SKM-1 (cell line): ENCODE measurements around the gene DNAJB8.

Source experiments
- DNase-seq: peaks from one replicate; lab custom pipeline; 2025; ENCODE audit not compliant: unreplicated experiment; lab: John Stamatoyannopoulos, UW

DNAJB8 gene

GRCh38 chr3:128427872-128428822 lies 38.5 kb downstream of the DNAJB8 start:
- no peak for DNase-seq

- DNase-seq: no peak
These were observed 39.4 kb downstream of the DNAJB8 start for GRCh38 chr3:128427175-128427857.

- DNase-seq: peak; percentile 25
These were observed 40.4 kb downstream of the DNAJB8 start for GRCh38 chr3:128426128-128426921.

GRCh38 chr3:128425846-128426127 lies 40.9 kb downstream of the DNAJB8 start:
- no peak for DNase-seq

- no peak for DNase-seq
These were observed 41.4 kb downstream of the DNAJB8 start for GRCh38 chr3:128425142-128425845.

GRCh38 chr3:128424508-128425069 lies 42.1 kb downstream of the DNAJB8 start:
- DNase-seq: no peak

- DNase-seq: no peak
These were observed 43.1 kb downstream of the DNAJB8 start for GRCh38 chr3:128423525-128424147.

- DNase-seq: no peak
These were observed 43.7 kb downstream of the DNAJB8 start for GRCh38 chr3:128422762-128423524.

GRCh38 chr3:128421966-128422365 lies 44.7 kb downstream of the DNAJB8 start:
- DNase-seq: no peak

GRCh38 chr3:128421439-128421836 lies 45.3 kb downstream of the DNAJB8 start:
- no peak for DNase-seq

- no peak for DNase-seq
These were observed 45.8 kb downstream of the DNAJB8 start for GRCh38 chr3:128420720-128421438.

- DNase-seq: no peak
These were observed 46.4 kb downstream of the DNAJB8 start for GRCh38 chr3:128420289-128420688.

- DNase-seq: no peak
These were observed 47.4 kb downstream of the DNAJB8 start for GRCh38 chr3:128419311-128419710.

GRCh38 chr3:128418900-128419299 lies 47.8 kb downstream of the DNAJB8 start:
- no peak for DNase-seq

GRCh38 chr3:128416578-128417211 lies 50.0 kb downstream of the DNAJB8 start:
- DNase-seq: peak; percentile 22

- DNase-seq: no peak
These were observed 50.7 kb downstream of the DNAJB8 start for GRCh38 chr3:128415773-128416577.

- DNase-seq: no peak
These were observed 51.4 kb downstream of the DNAJB8 start for GRCh38 chr3:128415200-128415772.
